HFF-Myc (cell line): Measurements from ENCODE around the gene DSP.

Source experiments
- DNase-seq: peaks from one replicate; pipeline ENCODE4 v3.0.0-alpha.2; 2011; ENCODE audit warnings: low read depth; ENCODE audit errors: extremely low read depth
- H3K4me3 ChIP-seq: replicated peaks from 2 replicates; pipeline ENCODE4 v1.5.1; 2011; ENCODE audit warnings: low read depth, mild to moderate bottlenecking, control low read depth, low read length
- CTCF ChIP-seq: IDR thresholded peaks from 2 replicates; pipeline ENCODE4 v1.5.1; 2012; ENCODE audit warnings: mild to moderate bottlenecking, low read depth, low read length, control low read depth; ENCODE audit errors: missing control alignments

DSP gene

GRCh38 chr6:7574500-7574899, 33.0 kb downstream of the DSP start:
- no peak for DNase-seq
- no peak overlapping the region for H3K4me3 ChIP-seq
- TF ChIP-seq CTCF, result no peak

GRCh38 chr6:7578516-7578915, 37.0 kb downstream of the DSP start:
- DNase-seq, result no peak
- no peak overlapping the region for H3K4me3 ChIP-seq
- no peak for TF ChIP-seq CTCF

GRCh38 chr6:7578931-7579330, 37.5 kb downstream of the DSP start:
- no peak for DNase-seq
- no peak for TF ChIP-seq CTCF
- no peak overlapping the region for H3K4me3 ChIP-seq

- H3K4me3 ChIP-seq, result no peak overlapping the region
- no peak for TF ChIP-seq CTCF
- no peak for DNase-seq
Measured at GRCh38 chr6:7579851-7580250, 38.4 kb downstream of the DSP start.

- TF ChIP-seq CTCF, result no peak
- no peak for DNase-seq
Measured at GRCh38 chr6:7580537-7580926, 39.1 kb downstream of the DSP start.

GRCh38 chr6:7580927-7581618, 39.6 kb downstream of the DSP start:
- TF ChIP-seq CTCF, result no peak
- DNase-seq, result no peak
- no peak overlapping the region for H3K4me3 ChIP-seq

More at GRCh38 chr6:7580537-7580926, 39.1 kb downstream of the DSP start:
- H3K4me3 ChIP-seq, result no peak overlapping the region

- no peak overlapping the region for H3K4me3 ChIP-seq
- no peak for DNase-seq
- no peak for TF ChIP-seq CTCF
Measured at GRCh38 chr6:7585287-7585930, 43.9 kb downstream of the DSP start.
